ENCODE measurements around the gene NFASC.

Gene NFASC

DNA sequence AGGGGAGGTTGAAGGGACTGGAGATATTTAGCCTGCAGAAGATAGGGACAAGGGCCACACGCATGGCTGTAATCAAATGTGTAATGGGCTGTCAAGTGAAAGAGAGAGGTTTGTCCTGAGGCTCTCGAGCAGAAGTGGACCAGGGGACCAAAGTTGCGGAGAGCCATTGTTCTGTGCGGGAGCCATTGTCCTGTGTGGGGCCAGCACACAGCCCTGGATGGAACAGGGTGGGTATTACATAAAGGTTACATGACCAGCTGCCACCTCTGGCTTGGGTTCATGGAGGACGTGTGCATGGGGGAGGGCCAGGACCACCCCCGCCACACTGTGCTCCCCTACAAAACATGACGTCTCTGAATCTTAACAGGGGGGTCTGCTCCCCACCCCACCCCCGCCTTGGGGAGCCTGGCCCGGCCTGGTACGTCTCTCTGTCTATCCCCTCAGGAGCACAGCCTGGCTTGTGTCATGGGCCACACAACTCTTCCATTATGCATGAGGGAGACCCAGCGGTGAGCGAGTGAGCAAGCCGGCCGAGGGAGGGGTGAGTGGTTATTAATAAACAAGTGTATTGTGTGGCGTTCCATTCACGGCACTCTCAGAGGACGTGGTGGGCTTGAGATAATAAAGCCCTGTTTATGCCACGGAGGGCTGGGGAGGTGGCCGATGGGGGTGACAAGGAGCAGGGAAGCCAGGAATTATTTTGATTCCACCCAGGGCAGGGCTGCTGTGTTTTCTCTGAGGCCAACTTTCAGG lies at the start of gene NFASC:
Gene NFASC, plus strand, starts transcription at position 703 of the 753 bp plus-strand sequence. CDS start 73,454 bp downstream, outside the sequence.
- DNase-seq (ENCODE audit: low spot score), result no peak

DNA sequence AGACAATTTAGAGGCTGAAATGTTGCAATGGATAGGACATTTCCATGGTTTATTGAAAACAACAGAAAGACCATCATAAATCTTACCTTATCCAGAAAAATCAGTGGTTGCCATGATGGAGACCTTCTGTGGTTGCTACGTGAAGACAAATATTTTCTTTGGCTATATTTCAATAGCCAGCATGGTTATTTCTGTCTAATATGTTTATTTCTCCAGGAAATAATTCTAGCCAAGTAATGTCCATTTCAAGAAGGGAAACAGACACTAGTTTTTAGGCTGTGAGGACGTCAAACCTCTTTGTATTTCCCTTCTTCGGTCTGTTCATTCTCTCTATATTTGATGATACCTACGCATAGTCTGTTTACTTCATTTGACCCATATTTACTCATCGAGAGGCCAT lies 49.2 kb upstream of the NFASC start:
- no peak for DNase-seq (ENCODE audit: low spot score)

DNA sequence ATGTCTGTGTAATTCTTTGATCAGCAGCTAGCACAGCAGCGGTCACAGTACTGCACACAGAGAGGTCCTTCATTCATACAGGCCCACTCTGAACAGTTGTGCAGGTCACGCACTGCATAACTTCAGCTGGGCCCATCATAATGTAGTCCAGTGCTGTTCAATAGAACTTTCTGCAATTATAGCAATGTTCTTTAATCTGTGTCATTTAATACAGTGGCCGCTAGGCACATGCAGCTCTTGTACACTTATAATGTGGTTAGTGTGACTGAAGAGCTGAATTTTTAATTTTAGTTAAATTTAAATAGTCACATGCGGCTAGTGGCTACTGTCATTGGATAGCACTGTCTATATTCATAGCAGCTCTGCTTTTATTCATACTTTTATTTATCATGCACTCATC lies 48.7 kb upstream of the NFASC start:
- no peak for DNase-seq (ENCODE audit: low spot score)

DNA sequence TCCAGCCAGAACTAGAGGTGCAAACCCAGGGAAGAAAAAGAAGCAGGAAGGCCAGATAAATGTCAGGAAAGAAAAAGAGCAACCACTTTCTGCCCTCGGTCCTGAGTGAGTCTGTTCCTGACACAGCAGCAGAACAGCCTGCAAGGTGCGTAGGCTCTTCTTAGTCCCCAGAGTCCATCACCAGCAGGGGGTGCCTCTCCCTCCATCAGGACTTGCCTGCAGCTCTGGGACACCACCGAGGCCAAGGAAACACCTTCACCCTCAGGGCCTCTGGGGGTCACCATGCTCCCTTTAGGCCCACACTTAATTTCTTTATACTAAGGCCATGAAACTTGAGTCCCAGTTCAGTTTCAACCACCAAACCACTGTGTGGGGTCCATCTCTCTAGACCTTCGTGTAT lies 43.7 kb upstream of the NFASC start:
- DNase-seq (ENCODE audit: low spot score), result no peak

DNA sequence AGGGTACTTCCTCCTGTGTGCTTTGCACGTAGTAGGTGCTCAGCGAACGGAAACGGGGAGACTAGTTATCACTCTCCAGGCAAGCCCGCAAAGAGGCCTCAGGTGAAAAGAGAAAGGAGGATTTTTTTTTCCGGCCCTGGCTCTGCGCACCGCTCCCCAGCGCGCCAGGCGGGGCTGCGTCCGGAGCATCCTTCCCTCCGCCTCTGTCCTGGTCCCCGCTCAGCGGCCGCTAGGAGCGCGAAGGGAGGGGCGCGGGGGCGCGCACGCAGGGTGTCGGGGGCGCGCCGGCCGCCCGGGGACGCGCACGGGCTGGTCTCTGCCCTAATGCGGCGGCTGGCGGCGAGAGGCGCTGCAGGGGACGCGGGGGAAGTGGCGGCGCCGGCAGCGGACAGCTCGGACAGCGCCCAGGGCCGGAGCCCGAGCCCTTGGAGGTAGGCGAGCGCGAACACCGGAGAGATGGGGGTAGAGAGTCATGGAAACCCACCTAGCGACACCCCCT lies 42.3 kb upstream of the NFASC start:
- DNase-seq (ENCODE audit: low spot score), result no peak

DNA sequence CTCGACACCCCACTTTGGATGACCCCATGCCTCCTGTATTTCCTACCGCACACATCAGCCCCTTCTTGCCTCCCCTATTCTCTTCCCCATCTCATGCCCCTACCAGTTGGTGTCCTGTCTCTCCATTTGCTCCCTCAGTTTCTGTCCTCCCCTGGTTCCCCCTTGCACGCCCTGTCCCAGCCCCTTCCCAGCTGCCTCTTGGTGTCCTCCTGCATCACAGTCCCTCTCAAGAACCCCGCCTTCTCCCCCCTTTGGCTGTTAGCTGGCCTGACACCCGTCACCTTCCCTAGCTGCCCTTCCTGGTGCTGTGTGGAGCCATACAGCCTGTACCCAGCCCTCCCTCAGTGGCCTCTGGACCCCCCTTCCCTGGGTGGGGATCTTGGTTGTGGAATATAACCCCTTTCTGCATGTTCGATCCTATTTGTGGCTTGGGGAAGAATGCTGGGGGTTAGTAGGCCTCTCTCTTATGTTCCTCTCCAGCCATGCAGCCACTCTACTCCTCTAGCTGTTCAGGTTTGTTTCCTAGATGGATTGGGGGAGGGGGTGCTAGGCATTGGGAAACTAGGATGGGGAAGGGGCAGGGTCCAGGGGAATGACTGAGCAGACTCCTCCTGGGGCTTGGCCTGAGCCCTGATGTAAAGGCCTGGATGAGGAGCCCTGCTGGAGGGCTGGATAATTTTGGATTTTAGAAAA lies 41.4 kb upstream of the NFASC start:
- no peak for DNase-seq (ENCODE audit: low spot score)

DNA sequence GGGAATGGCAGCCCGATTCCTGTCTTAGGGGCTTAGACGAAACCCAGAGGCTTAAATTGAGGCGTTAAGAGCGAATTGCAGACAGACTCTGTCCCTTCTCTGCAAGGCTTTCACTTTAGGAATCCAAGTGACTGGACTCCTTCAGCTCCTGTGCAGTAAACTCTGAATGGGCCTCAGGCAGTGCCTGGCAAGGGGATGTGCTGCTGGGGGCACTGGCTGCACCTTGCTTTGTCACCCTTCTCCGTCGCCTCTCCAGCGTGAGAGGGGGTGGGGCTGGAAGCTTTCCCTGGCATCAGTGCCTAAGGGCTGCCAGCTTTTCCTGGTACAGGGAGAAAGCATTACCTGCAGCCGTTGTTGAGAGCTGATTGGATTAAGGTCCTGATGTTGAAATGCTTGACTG lies 39.9 kb upstream of the NFASC start:
- no peak for DNase-seq (ENCODE audit: low spot score)

DNA sequence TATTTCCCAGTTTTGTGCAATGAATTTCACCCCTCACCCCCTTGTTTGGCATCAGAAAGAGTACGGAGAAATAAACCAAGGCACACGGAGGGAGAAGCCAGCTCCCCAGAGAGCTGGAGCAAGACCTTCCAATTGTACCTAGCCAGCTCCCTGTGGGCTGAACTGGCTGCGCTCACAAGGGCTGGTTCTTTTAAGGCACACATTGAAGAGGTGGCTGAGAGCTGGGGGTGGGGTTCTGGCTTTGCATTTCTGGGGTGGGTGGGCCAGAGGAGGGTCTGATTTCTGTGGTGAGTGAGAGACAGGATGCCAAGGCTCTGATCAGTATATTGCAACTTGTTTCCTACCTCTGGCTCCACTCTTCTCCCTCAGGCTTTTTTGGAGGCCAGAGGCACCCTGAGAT lies 39.5 kb upstream of the NFASC start:
- DNase-seq (ENCODE audit: low spot score), result no peak

DNA sequence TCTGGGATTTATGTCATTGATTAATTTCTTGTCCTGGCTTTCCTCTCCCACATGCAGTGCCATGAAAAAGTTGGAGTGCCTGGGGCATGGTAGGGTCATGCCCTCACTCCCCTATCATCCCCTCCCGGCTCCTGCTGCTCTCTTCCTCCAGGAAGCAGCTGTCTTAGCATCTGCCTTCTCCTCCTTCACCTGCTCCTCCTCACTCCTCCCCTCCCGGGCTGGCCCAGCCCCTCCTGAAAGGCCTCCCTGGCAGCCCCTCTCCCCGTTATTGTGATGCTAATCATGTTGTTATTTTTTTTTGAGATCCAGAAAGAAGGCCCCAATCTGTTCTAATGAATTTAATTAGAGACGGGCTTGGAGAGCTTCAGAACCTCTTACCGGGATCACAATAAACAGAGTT lies 36.3 kb upstream of the NFASC start:
- DNase-seq (ENCODE audit: low spot score), result no peak

DNA sequence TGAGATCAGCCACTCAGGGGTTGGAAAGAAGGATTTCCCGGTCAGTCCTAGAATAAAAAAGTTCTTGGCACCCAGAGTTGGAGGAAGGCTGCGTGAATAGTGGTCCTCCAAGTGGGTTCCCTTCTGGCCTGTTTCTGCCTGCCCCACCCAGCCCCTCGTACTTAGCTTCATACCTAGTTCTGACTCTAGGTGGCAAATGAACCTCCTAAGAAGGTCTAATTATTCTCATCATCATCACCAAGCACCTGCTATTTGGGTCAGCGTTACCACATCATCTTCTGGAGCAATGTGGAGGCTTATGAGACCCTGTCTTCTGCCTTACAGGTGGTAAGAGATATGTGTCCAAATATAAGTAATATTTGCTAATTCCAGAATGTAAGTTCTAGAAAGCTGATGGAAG lies 35.9 kb upstream of the NFASC start:
- DNase-seq (ENCODE audit: low spot score), result no peak

DNA sequence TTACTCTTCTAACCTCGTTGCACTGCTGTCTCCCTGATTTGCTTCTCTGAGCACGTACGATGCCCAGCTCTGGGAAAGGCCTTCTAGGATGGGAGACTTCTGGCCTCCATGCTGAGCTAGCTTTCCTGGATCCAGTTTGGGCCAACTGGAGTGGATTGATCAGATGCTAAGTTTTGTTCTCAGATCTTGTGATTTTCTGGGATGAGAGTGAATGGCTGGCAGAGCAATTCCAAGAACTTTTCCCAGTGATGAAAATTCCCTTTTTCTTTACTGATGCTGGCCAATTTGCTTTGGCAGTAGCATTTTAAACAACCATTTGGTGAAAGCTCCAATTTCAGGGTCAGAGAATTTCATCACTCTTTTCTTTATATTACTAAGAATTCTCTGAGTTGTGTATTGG lies 34.9 kb upstream of the NFASC start:
- no peak for DNase-seq (ENCODE audit: low spot score)

DNA sequence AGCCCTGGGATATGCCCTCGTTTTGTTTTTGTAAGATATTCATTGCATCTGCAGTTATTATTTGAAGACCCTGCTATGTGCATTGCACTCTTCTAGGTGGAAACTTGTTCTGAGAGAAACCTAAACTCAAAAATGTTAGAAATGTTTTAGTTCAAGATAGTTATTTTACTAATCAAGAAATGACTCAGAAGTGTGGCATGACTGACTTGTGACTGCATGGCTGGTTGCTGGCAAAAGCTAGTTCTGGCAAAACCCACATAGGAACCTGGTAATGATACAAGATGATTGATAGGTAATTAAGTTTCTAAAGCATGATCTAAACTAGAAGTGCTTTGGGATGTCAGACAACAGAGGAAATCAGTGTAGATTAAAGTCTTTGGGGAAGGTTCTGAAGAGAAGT lies 33.8 kb upstream of the NFASC start:
- DNase-seq (ENCODE audit: low spot score), result no peak

DNA sequence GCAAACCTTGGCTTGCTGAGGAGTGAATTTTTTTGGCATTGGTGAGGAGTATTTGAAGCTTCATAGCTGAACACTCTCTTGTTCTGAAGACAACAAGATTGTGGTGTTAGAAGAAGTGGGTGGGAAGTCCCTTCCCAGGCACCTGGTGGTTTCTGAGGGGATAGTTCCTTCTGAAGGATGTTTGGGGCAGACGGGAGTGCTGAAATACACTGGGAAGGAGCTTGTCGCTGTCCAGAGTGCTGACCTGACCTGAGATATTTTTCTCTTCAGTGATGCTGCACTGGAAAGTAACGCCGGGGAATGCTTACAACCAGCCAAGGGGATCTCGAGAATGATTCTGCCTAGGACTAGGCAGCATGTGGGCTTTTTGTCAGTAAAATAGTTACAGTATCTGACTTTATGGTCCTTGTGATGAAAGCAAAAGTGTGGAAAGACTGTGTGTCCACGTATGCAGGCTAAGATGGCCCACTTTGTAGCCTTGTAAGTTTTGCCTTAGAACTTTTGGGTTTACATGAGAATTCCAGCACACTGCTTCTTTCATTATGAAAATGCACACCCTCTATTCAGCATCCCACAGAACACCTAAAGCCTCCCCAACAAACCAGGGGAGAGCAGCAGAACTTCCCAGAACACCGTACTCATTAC lies 33.1 kb upstream of the NFASC start:
- DNase-seq (ENCODE audit: low spot score), result no peak

DNA sequence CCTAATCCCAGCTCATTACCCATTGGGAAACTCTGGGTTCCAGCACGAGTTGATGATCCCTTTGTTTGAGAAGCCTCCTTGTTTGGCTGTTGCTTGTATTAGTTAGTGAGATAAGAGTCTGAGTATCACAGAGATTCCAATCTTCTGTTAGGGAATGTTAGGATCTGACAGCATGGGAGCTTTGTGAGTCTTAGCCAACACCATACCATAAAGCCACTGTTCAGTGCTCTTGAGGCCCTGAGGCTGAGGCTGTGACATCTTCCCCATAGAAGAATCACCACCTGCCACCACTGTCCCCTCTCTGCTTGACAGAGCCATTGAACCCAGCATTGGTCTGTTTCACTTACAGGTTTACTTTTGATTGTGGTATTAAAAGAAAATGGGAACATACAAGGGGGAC lies 29.3 kb upstream of the NFASC start:
- DNase-seq (ENCODE audit: low spot score), result no peak

DNA sequence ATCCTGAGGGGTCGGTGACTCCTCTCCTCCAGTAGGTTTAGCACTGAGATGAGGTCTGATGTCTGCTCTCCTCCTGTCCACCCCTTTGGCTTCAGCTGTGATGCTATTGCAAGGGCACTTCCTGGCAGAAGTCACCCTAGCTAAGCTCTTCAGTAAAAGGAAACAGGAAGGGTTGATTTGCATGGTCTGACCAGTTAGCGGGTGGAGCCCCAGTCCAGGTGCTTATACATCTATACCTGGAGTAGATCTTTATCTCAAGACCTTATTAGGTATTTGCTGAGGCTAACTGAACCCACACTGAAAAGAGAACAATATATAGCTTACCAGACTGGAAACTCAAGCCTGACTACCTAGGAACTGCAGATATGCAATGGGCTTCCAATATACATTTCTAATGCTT lies 28.9 kb upstream of the NFASC start:
- DNase-seq (ENCODE audit: low spot score), result no peak

DNA sequence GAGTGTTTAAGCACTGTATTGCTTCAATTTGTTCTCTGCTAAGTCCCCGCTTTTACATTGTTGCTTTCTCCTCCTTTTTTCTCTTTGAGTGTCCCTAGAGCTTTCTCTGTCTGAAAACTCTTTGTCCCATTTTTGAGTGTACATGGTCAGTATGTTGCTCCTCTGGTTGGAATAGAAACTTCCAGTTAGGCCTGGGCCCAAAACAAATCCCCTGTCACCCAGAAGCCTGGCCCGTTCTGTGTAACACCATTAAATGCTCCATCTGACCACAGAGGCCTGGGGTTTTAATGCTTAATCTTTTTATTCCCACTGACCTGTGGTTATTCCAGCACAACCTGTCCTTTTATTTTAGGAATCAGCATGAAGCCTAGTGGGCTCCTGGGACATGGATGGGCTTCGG lies 28.3 kb upstream of the NFASC start:
- DNase-seq (ENCODE audit: low spot score), result no peak

DNA sequence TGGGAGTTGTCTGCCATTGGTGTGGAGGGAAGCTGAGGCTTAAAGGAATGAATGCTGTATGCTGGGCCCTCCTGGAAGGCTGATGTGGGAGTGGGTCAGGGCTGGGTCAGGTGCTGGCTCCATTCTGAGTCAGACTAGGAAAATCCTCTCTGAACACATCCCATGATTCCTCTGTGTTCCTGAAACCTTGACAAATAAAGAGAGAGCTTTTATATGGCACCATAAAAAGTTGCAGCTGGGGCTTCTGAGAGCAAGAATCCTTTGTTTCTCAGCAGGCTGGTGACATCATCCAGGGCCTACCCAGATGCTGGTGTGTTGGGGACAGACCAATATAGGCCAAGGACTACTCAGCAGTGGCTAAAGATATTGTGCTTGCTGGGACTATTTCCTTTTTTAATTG lies 27.8 kb upstream of the NFASC start:
- DNase-seq (ENCODE audit: low spot score), result no peak

DNA sequence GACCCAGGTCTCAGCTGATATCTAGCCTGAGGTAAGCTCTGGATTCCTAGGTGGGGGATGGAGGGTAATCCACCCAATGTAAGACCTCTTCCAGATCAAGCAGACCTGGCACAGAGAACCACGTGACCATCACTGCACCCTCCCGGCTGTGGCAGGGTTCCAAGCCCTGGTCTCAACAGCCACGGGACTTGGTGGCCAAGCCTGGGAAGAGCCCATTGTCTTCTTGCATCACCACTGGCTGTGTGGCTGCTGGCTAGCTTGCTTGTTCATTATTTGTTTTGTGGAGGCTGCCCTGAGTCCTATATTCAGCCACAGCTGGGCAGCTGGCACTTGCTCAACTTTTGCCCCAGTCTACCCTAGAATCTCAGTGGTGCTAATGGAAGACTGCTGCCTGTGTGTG lies 24.1 kb upstream of the NFASC start:
- no peak for DNase-seq (ENCODE audit: low spot score)

DNA sequence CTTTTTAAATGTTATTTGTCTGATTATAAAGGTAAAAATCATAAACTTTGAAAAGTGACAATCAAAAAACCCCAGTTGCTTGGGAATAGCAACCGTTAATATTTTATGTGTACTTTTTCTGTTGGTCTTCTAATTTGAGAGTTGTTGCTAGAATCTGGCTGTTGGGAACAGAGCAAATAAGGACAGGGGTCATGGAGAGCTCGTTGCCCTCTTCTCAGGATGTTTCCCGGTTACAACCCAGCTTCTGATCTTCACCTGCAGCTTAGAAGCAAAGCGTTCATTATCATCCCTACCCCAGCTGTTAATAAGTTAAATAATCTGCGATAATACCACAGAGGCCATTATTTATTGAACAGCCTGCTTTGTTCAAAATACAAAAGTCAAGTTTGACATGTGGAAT lies 22.1 kb upstream of the NFASC start:
- no peak for DNase-seq (ENCODE audit: low spot score)

DNA sequence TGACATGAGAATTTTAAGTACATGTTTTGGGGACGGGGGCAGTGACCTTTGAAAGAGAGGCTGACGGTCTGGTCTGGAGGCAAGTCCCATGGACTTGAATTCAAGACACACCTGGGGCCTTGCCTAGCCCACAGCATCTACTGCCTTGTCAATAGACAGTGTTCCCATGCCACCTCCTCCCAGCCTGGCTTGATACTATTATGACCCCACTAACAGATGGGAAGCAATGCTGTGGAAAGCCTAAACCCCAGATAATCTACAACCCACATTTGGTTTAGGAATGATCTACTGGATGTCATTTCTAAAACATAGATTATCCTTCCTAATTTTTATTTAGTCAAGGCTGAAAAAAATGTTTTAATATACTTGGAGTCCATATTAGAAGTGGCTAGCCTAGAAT lies 17.8 kb upstream of the NFASC start:
- DNase-seq (ENCODE audit: low spot score), result no peak

DNA sequence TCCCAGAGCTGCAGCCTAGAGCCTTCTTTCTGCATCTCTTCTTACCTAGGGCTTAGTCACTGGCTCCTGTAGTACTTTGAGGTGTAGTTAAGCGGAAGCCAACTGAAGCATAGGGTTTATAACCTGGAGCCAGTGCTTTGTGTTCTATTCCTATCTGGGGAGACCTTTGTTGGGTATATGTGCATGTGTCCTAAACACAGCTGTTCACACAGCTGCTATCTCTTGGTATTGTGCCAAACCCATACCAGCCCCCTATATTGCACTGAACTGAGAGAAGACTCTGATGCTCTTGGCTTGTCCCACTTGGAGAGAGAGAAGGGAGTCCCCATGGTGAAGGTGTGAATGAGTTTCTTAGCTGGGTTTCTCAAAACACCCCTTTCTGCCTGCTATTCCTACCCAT lies 17.2 kb upstream of the NFASC start:
- DNase-seq (ENCODE audit: low spot score), result no peak

DNA sequence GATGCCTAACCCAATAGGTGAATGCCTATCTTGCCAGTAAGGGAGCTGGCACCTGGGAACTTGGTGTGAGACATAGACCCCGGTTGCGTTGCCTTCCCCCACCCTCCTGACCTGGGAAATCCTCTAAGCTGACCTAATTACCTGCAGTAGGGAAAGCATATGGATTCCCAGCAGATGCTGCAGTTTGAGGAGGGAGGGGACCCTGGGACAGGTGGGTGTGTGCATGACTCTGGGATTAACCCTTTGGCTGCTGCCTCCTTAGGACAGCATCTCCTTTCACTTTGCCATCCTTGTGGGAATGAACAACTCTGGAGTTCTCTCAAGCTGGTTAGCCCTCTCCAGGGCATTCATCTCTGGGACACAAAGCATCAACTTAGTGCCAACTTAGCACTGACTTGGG lies 16.4 kb upstream of the NFASC start:
- DNase-seq (ENCODE audit: low spot score), result no peak

DNA sequence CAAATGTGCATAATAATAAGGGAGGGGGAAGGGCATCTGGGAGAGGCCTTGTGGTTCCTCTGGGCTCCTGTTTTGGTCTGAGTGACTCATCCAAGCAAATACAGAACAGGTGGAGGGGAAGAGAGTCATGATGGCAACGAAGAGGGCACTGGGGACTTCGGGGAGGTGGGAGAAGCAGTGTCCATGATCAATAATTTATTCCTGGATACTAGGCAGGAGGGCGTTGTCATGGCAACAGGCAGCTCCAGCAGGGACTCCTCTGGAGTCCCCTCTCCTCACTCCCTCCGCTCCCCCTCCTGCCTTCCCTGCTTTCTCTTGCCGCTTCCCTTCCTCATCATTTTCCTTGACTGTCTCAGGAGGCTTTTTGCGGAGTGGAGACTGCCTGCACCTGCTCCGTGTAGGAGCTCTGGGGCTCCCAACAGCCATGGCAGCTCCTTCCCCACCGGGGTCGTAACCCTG lies 12.3 kb upstream of the NFASC start:
- no peak for DNase-seq (ENCODE audit: low spot score)
